Left ventricle myocardium inferior (tissue), 1 donor: ENCODE measurements around the gene KDF1. TPM values are rescaled to one million over a fixed set of nuclear protein-coding genes. Genes with fewer than 3 reads are reported as not detected.

Experiments
- DNase-seq: peaks from one replicate; pipeline ENCODE4 v3.0.0-alpha.2; 2020
- H3K27ac ChIP-seq: fragments of 200-600 bp; replicated peaks from 2 replicates; pipeline ENCODE4 v1.8.0; 2021
- H3K27me3 ChIP-seq: fragments of 200-600 bp; 2 replicates; pipeline ENCODE4 v1.8.0; 2021; ENCODE audit warnings: low read depth
- H3K36me3 ChIP-seq: fragments of 200-600 bp; 2 replicates; pipeline ENCODE4 v1.8.0; 2021
- H3K4me1 ChIP-seq: fragments of 200-600 bp; 2 replicates; pipeline ENCODE4 v1.8.0; 2021
- H3K4me3 ChIP-seq: fragments of 200-600 bp; 2 replicates; pipeline ENCODE4 v1.8.0; 2021; ENCODE audit warnings: mild to moderate bottlenecking, moderate library complexity
- H3K9me3 ChIP-seq: fragments of 200-600 bp; replicated peaks from 2 replicates; pipeline ENCODE4 v1.8.0; 2021
- CTCF ChIP-seq: fragments of 200-600 bp; IDR thresholded peaks from 2 replicates; pipeline ENCODE4 v1.8.0; 2021; ENCODE audit warnings: antibody characterized with exemption, mild to moderate bottlenecking, borderline replicate concordance
- intact Hi-C: fragments of 100-400 bp; cut with micrococcal nuclease; formaldehyde crosslinking; loops from one replicate; pipeline ENCODE4 v1.11.0; 2022
- total RNA-seq: library from RNA; stranded (reverse); fragmentation: NEBNext Ultra II Directional; extraction: Animal tissue kit (Norgen Biotek cat#: 25700); gene quantifications from one replicate; pipeline ENCODE4 v1.2.1, GENCODE V29; 2021
- donor health status: DM: no; HTN: yes; CAD: no; lungs with severe emphysema.

Gene KDF1
- total RNA-seq, 1 donor from 2014 or later = 0.27 TPM

- H3K27me3 ChIP-seq = peaks cover under 1% of the 10 kb centered on the region
- intact Hi-C loops = no loop called here
- no peaks in the 10 kb centered on the region for H3K36me3 ChIP-seq
- H3K27ac ChIP-seq = no peak overlapping the region
- no peak overlapping the region for H3K4me3 ChIP-seq
- H3K9me3 ChIP-seq = no peaks in the 10 kb centered on the region
- no peaks in the 10 kb centered on the region for H3K4me1 ChIP-seq
- DNase-seq = no peak
- TF ChIP-seq CTCF = no peak
These were observed 16.6 kb upstream of the KDF1 start for GRCh38 chr1:26976621-26977510.

GRCh38 chr1:26972821-26973220 is 12.6 kb upstream of the KDF1 start:
- H3K4me1 ChIP-seq = no peaks in the 10 kb centered on the region
- TF ChIP-seq CTCF = no peak
- intact Hi-C loops = no loop called here
- DNase-seq = no peak
- no peaks in the 10 kb centered on the region for H3K9me3 ChIP-seq
- no peak overlapping the region for H3K4me3 ChIP-seq
- no peak overlapping the region for H3K27ac ChIP-seq
- H3K27me3 ChIP-seq = peaks cover 31% of the 10 kb centered on the region
- no peaks in the 10 kb centered on the region for H3K36me3 ChIP-seq

DNA sequence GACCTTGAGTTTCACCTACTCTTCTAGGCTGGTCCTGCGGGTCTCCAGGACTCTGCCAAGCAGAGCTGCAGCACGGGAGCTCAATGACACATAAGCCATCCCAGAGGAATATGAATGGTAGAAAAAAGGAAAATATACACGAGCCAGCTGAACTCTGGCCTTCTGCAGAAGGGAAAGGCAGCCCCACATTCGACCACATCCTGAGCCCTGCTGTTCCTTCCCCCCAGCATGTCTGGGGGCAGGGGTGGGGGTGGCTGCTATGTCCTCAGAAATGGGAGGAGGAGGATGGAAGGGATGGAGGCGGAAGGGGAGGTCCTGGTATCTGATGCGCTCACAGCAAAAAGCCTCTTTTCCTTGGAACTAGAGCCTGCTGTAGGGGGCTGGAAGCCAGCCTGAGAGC is 12.1 kb upstream of the KDF1 start:
- DNase-seq = no peak
- Histone ChIP-seq H3K4me1 (no peaks in the 10 kb centered on the region), H3K27me3 (peaks cover 35% of the 10 kb centered on the region), H3K27ac (no peak overlapping the region), H3K36me3 (no peaks in the 10 kb centered on the region), H3K9me3 (no peaks in the 10 kb centered on the region), H3K4me3 (no peak overlapping the region)
- intact Hi-C loops = no loop called here
- no peak for TF ChIP-seq CTCF

- no peaks in the 10 kb centered on the region for H3K9me3 ChIP-seq
- intact Hi-C loops = no loop called here
- H3K27ac ChIP-seq = no peak overlapping the region
- no peaks in the 10 kb centered on the region for H3K4me1 ChIP-seq
- no peak overlapping the region for H3K4me3 ChIP-seq
- H3K27me3 ChIP-seq = peaks cover 38% of the 10 kb centered on the region
- no peak for DNase-seq
- H3K36me3 ChIP-seq = no peaks in the 10 kb centered on the region
- TF ChIP-seq CTCF = no peak
These were observed 11.3 kb upstream of the KDF1 start for GRCh38 chr1:26971590-26971989.

DNA sequence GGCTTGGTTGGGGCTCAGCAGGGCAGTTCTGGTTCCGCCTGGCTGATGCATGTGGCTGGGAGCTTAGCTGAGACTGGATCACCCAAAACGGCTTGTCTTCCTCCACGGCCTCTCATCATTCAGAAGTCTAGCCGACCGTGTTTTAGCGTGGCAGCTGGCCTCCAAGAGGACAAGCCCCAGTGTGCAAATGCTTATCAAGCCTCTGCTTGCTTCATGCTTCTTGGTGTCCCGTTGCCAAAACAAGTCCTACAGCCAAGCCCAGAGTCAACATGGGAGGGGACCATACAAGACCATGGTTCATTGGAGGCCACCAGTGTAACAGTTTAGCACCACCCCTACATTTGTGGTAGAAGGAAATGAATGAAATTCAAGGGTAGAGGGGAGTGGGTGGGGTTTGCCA is 10.5 kb upstream of the KDF1 start:
- Histone ChIP-seq H3K27ac (no peak overlapping the region), H3K36me3 (no peaks in the 10 kb centered on the region), H3K4me1 (no peaks in the 10 kb centered on the region), H3K9me3 (no peaks in the 10 kb centered on the region), H3K27me3 (peaks cover 45% of the 10 kb centered on the region), H3K4me3 (no peak overlapping the region)
- DNase-seq = no peak
- TF ChIP-seq CTCF = no peak
- intact Hi-C loops = no loop called here
